Head of caudate nucleus (tissue), 42 donors: Measurements from ENCODE around the gene SAMD11.

Experiments used
- DNase-seq, 42 donors: peaks; one replicate each; pipeline versions ENCODE4 v3.0.0 to v3.0.0-alpha.2; 2020 to 2021; ENCODE audit warnings: mixed read lengths in 7 of 42
- intact Hi-C: fragments of 100-400 bp; cut with DNase I; formaldehyde crosslinking; loops from one replicate; pipeline ENCODE4 v1.15.0; 2022

SAMD11 gene

DNA sequence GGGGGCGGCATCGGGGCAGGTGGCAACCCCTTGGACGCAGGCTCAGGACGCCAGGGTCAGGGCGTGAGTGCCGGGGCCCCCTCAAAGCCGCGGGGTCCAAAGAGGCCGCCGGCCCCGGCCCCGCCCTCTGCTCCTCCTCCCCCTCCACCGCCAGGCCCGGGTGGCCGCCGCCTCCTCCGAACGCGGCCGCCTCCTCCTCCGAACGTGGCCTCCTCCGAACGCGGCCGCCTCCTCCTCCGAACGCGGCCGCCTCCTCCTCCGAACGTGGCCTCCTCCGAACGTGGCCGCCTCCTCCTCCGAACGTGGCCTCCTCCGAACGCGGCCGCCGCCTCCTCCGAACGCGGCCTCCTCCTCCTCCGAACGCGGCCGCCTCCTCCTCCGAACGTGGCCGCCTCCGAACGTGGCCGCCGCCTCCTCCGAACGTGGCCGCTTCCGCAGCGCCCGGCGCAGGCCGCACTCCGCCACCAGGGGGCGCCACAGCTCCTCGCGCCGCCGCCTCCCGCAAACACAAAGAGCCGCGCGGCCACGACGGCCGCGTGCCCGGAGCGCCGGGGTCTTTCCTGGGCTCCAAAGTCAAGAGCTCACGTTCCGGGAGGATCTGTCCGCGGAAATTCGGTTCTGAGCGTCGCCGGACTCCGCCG lies 19.3 kb upstream of the SAMD11 start:
- DNase-seq, result peak; percentile 33 to 89 (median 77)
- intact Hi-C loops, result no loop called here

DNA sequence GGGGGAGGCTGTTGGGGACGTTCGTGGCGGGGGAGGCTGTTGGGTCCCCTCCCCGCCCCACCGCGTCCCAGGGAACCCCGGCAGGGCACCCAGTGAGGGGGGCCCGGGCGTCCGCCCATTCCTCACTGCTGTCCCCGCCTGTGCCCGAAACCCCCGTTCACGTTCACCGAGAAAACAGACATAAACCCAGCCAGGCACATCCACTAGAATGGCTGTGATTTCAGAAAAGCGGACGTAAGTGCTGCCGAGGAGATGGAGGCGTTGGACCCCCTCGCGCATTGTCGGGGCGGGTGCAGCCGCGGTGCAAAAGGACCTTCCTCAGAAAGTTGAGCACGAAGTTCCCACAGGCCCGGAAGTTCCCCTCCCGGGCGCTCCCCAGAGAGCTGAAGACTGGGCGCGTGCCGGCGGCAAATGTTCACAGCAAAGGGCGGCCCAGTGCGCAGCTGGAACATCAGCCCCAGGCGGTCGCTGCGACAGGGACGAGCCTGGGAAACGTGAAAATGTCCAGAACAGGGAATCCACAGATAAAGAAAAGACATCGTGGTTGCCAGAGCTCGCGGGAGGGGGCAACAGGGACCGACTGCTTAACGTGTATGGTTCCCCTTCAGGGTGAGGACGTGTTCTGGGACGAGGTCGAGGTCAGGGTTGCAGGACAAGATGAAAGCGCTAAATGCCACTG lies 18.5 kb upstream of the SAMD11 start:
- intact Hi-C loops, result no loop called here

DNA sequence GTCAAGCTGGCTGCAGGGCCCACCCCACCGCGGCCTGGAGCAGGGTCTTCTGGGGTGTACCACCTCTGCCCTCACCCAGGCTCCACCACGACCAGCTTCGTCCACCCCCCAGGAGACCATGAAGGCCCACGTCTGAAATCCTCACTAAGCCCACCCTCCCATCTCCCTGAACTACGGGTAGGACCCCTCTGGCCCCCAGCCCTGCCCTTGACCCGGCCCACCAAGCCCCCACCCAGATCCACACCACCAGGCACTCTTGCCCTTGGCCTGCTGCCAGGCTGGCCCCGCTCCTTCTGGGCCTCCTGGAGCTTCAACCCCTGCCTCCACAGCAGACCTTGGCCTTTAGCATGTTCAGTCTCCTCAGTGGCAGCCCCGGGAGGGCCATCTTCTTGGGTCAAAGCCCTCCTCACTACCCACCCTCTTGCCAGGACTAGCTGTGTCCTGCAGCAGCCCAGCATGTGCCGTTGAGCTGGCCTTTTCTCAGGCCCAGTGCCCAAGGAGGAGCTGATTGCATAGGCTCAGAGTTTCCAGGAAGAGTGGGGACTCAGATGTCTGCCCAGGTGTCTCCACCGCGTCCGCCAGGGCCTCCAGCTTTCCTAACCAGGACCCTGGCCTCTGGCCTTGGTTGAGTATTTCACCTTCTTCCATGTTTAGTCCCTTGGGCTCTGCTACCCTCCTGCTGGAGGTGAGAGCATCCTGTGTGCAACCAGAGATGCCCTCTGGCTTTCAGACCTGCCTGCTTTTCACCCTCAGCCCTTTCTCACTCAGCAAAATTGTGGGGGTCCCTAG lies 17.7 kb upstream of the SAMD11 start:
- intact Hi-C loops, result no loop called here
- peak in 16 of 42 donors; percentile 1 to 43 (median 12) for DNase-seq

More for the DNA sequence above, 18.5 kb upstream of the SAMD11 start:
- DNase-seq, result peak in 19 of 42 donors; percentile 1 to 59 (median 19)

GRCh38 chr1:906600-907420 lies 16.9 kb upstream of the SAMD11 start:
- intact Hi-C loops, result no loop called here
- peak in 19 of 42 donors; percentile 1 to 42 (median 19) for DNase-seq

DNA sequence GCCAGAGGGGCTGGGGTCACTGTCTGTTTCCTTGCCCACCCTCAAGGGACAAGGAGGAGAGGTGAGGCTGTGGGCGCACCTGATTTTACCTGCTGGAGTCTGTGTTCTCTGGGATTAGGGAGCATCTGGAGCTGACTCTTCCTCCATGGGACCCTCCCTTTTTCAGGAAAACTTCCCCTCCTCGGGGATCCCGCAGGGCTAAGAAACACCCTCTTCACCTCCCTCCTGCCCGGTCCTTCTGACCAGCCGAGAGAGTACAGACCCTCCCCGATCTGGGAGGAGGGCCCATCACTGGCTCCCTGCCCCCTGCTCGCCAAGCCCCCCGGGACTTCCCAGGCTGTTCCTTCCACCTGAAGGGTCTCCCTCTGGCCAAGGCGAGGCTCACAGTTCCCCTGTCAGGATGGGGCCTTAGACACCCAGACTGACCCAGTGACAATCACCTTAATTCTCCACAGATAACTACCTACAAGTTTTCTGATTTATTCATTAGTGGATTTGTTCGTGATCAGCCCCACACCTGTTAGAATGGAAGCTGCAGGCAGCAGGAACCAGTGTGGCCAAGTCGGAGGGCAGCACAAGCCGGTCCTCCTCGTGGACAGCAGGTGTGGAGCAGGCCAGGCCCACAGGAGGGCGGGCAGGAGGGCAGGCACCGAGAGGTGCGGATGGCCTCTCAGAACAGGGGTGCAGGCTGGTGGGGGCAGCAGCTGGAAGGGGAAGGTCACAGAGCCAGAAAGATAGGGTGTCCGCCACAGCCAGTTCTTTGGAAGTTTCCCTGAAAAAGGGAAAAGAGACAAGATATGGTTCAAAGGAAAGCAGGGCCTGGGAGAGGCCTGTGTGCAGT lies 15.9 kb upstream of the SAMD11 start:
- intact Hi-C loops, result no loop called here
- DNase-seq, result peak in 23 of 42 donors; percentile 0 to 40 (median 9)

DNA sequence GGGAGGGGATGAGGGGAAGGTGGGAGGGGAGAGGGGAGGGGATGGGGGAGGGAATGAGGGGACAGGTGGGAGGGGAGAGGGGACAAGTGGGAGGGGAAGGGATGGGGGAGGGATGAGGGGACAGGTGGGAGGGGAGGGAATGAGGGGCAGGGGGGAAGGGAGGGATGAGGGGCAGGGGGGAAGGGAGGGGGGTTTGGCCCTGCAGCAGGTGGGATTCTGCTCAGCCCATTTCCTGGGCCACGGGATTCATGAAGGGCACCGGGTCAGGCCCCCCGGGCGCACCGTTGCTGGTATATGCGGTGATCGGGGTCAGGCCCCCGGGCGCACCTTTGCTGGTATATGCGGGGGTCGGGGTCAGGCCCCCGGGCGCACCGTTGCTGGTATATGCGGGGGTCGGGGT lies 15.1 kb upstream of the SAMD11 start:
- intact Hi-C loops, result no loop called here

DNA sequence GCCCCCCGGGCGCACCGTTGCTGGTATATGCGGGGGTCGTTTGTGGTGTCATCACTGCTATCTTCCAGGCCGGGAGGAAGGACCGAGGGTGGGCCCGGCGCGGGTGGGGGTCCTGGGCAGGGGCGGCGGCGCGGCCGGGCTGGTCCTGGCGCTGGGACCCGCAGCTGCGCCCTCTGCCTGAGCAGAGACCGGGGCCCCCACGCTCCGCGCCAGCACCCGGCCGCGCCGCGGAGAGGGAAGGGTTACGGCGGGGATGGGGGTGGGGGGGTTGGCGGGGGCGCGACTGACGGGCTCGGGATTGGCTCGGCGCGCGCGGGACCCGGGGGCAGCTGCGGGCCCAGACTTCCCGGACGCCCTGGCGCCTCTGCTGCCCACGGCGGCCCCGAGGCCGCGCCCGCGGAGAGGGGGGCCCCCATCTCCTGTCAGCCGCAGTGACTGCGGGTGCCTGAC lies 13.8 kb upstream of the SAMD11 start:
- peak in 22 of 42 donors; percentile 2 to 45 (median 18) for DNase-seq
- intact Hi-C loops, result no loop called here

More for the DNA sequence above, 15.1 kb upstream of the SAMD11 start:
- peak in 4 of 42 donors; percentile 0 to 6 (median 1) for DNase-seq

GRCh38 chr1:910311-910880 lies 13.3 kb upstream of the SAMD11 start:
- intact Hi-C loops, result no loop called here
- peak in 21 of 42 donors; percentile 2 to 37 (median 10) for DNase-seq

- peak in 38 of 42 donors; percentile 25 to 80 (median 56) for DNase-seq
- intact Hi-C loops, result no loop called here
These were observed 12.6 kb upstream of the SAMD11 start for GRCh38 chr1:910881-911721.

GRCh38 chr1:911875-912739 lies 11.6 kb upstream of the SAMD11 start:
- peak in 18 of 42 donors; percentile 1 to 34 (median 11) for DNase-seq
- intact Hi-C loops, result no loop called here

DNA sequence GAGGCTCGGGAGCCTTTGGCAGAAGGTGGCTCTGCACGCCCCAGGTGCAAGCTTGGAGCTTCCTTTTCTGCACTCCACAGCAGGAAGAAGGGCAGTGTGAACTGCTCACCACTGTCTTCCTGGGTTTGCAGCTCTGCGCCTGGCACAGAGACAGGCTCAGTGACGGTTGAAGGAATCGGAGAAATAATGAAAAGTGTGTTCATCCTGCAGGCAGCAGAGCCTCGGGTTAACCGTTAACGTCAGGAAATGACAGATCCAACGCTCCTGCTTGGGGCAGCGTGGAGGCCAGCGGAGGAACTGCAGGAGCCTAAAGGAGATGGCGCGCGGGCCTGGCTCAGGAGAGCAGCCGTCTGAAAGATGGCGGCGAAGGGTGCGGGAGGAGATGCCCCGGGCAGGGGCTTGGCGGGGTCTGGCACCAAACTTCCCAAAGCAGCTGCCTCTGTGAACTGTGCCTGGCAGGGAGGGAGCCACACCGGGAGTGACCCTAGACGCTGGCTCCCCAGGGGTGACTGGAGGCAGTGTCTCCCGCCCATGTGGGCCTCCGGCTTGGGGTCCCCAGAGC lies 10.9 kb upstream of the SAMD11 start:
- intact Hi-C loops, result no loop called here
- DNase-seq, result peak in 16 of 42 donors; percentile 1 to 30 (median 10)

GRCh38 chr1:913491-914130 lies 10.1 kb upstream of the SAMD11 start:
- intact Hi-C loops, result no loop called here

DNA sequence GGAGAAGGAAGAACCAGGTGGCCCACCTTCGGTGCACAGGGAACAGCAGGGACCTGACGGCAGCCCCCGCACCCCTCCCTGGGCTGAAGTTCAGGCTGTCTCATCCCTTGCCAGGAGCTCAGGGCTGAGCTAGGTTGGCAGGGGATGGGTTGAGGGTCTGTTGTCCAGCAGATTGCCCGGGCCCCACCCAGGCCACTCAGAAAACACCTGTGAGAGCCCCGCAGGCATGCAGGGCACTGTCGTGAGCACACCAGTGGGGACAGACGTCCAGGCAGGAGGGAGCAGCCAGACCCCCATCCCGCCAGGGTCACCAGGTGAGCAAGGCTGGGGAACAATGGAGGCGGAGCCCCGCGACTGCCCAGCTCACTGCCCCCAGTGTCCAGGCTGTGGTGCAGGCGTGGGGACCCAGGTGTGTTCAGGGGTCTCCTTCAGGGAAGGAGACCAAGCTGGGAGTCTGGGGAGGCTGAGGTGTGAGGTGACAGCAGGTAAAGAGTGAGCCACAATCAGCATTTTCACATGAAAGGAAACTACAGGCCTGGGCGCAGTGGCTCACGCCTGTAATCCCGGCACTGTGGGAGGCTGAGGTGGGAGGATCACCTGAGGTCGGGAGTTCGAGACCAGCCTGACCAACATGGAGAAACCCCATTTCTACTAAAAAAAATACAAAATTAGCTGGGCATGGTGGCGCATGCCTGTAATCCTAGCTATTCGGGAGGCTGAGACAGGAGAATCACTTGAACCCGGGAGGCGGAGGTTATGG lies 9.4 kb upstream of the SAMD11 start:
- peak in 3 of 42 donors; percentile 2 to 14 (median 3) for DNase-seq

More at GRCh38 chr1:913491-914130, 10.1 kb upstream of the SAMD11 start:
- peak in 5 of 42 donors; percentile 1 to 26 (median 5) for DNase-seq

DNA sequence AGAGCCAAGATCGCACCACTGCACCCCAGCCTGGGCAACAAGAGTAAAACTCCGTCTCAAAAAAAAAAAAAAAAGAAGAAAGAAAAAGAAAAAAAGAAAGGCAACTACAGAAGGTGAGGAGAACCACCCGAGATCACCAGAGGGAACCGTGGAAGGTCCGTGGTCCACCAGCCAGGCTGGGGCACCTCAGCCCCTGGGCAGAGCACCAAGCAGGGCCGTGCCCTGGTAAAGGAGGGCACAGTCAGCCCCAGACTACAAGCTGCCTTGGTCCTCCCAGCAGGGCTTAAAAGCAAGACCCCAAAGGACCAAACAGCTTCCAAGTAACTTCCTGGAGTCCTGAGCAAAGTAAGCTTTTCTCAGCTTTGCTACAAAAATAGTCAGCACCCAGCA lies 8.8 kb upstream of the SAMD11 start:
- DNase-seq, result peak in 1 of 42 donors; percentile 7
- intact Hi-C loops, result no loop called here

More for the DNA sequence above, 9.4 kb upstream of the SAMD11 start:
- intact Hi-C loops, result no loop called here
